HT1080 (cell line): ENCODE measurements around the gene RPL23. TPM values are rescaled to one million over a fixed set of nuclear protein-coding genes. Genes with fewer than 3 reads are reported as not detected.

Source experiments
- DNase-seq: peaks from one replicate; pipeline ENCODE4 v3.0.0-alpha.2; 2015; ENCODE audit warnings: low read depth
- total RNA-seq: library from RNA; depleted of rRNA; stranded (reverse); fragments of >200 nt; shearing (Covaris generic); gene quantifications from 2 replicates; pipeline ENCODE4 v1.2.3, GENCODE V29; 2014

The RPL23 gene
- total RNA-seq, 1 experiment from 2014 or later, result 1,772 TPM

- DNase-seq, result peak; percentile 91
Measured at GRCh38 chr17:38868817-38869525, 15.4 kb upstream of the RPL23 start.

GRCh38 chr17:38867968-38868816 lies 14.7 kb upstream of the RPL23 start:
- peak; percentile 59 for DNase-seq

- peak; percentile 82 for DNase-seq
Measured at GRCh38 chr17:38867179-38867967, 13.9 kb upstream of the RPL23 start.

GRCh38 chr17:38864636-38865398 lies 11.3 kb upstream of the RPL23 start:
- DNase-seq, result peak; percentile 68

GRCh38 chr17:38861399-38861843 lies 7.9 kb upstream of the RPL23 start:
- peak; percentile 79 for DNase-seq

- no peak for DNase-seq
Measured at GRCh38 chr17:38857271-38857670, 3.8 kb upstream of the RPL23 start.

GRCh38 chr17:38855101-38855714 lies 1.7 kb upstream of the RPL23 start:
- peak; percentile 78 for DNase-seq

GRCh38 chr17:38852771-38853291 lies 690 bp downstream of the RPL23 start:
- DNase-seq, result no peak

- no peak for DNase-seq
Measured at GRCh38 chr17:38851434-38851833, 2.1 kb downstream of the RPL23 start.

GRCh38 chr17:38850374-38850773 lies 3.1 kb downstream of the RPL23 start:
- no peak for DNase-seq

- no peak for DNase-seq
Measured at GRCh38 chr17:38848939-38849605, 4.4 kb downstream of the RPL23 start.

GRCh38 chr17:38848557-38848891 lies 5.0 kb downstream of the RPL23 start:
- no peak for DNase-seq

- DNase-seq, result no peak
Measured at GRCh38 chr17:38844261-38844757, 9.2 kb downstream of the RPL23 start.

GRCh38 chr17:38825762-38826247 lies 27.7 kb downstream of the RPL23 start:
- no peak for DNase-seq

GRCh38 chr17:38824899-38825761 lies 28.4 kb downstream of the RPL23 start, which contains the start of gene CWC25:
TSS of gene CWC25 (minus strand) at chr17:38825321. CDS start at chr17:38825183, 138 bp downstream.
- DNase-seq, result peak; percentile 95

GRCh38 chr17:38815576-38816193 lies 37.8 kb downstream of the RPL23 start:
- DNase-seq, result peak; percentile 24

- DNase-seq, result no peak
Measured at GRCh38 chr17:38809828-38810227, 43.7 kb downstream of the RPL23 start.

- DNase-seq, result no peak
Measured at GRCh38 chr17:38800237-38800760, 53.2 kb downstream of the RPL23 start.
